ENCODE data around the gene GALNT17.

- TF ChIP-seq CTCF (IDR thresholded peaks at IDR 0.05): no peak
- TF ChIP-seq POLR2A (IDR thresholded peaks at IDR 0.05): no peak
These were observed 256.2 kb downstream of the GALNT17 start for GRCh38 chr7:71388181-71388580.

Measured in uterus (tissue), 2 donors.